ENCODE data around the gene FANCE. TPM values are rescaled to one million over a fixed set of nuclear protein-coding genes. Genes with fewer than 3 reads are reported as not detected.

FANCE gene, protein sequence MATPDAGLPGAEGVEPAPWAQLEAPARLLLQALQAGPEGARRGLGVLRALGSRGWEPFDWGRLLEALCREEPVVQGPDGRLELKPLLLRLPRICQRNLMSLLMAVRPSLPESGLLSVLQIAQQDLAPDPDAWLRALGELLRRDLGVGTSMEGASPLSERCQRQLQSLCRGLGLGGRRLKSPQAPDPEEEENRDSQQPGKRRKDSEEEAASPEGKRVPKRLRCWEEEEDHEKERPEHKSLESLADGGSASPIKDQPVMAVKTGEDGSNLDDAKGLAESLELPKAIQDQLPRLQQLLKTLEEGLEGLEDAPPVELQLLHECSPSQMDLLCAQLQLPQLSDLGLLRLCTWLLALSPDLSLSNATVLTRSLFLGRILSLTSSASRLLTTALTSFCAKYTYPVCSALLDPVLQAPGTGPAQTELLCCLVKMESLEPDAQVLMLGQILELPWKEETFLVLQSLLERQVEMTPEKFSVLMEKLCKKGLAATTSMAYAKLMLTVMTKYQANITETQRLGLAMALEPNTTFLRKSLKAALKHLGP
- 8.8 TPM for total RNA-seq

DNA sequence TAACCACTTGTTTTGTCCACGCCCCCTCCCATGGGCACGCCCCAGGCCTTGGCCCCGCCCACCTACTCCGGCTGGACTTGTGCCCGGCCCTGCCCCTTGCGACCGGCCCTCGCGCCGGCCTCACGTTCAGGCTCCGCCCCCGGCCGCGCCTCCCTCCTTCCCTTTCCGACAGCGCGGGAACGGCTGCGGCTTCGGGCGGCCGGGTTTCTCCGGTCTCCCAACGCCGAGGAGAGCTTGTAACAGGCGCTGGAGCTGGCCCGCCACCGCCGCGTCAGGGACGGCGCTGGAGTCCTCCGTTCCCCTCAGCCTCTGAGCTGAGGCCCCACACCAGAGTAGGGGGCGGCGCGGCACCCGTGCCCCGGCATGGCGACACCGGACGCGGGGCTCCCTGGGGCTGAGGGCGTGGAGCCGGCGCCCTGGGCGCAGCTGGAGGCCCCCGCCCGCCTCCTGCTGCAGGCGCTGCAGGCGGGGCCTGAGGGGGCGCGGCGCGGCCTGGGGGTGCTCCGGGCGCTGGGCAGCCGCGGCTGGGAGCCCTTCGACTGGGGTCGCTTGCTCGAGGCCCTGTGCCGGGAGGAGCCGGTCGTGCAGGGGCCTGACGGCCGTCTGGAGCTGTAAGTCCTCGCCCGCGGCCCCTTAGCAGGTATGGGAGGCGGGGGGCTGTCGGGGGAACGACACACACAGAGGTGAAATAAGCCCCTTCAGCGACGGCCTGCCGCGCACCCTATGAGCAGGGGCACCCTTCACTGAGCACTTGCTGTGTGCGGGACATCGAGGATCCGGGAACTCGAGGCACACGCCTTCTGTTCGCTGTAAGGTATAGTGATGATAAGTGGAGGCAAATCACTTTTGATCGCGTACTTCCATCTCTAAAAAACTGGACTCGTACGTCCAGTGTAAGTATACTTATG is at the start of gene FANCE:
FANCE (plus strand) TSS at position 156 of the 908 bp plus-strand sequence; CDS start at position 364, 208 bp downstream.

DNA sequence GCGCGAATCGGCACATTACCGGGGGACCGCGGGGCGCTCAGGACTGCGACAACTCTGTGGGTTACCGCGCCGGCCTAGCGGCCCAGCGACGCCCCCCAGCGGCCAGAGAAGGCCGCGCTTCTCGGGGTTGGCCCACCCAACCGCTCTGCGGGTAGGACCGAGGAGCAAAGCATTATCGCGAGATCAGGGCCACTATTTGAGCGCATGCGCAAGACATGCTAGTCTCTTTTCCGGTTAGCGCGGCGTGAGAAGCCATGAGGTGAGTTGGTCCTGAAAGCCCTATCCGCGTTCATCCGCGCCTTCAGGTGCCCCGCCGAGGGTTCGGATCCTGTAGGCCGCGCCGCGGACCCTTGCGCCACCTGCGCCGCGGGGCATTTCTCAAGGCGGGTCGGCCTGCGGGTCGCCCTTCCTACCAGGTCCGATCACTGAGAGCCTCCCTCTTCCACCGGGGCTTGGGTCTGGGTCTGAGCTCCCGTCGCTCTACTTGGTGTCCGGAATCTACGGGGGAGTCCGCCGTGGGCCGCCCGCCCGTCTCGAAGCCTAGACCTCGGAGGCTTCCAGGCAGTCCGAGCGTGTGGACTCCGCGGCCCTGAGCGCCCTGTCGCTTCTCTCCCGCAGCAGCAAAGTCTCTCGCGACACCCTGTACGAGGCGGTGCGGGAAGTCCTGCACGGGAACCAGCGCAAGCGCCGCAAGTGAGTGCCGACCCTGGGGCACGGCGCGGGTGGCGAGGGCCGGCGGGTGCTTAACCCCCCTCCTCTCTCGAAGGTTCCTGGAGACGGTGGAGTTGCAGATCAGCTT is 16.2 kb downstream of the FANCE start, which contains the start of gene RPL10A:
RPL10A (plus strand) TSS at position 221 of the 799 bp plus-strand sequence; CDS start at position 255, 34 bp downstream.

DNA sequence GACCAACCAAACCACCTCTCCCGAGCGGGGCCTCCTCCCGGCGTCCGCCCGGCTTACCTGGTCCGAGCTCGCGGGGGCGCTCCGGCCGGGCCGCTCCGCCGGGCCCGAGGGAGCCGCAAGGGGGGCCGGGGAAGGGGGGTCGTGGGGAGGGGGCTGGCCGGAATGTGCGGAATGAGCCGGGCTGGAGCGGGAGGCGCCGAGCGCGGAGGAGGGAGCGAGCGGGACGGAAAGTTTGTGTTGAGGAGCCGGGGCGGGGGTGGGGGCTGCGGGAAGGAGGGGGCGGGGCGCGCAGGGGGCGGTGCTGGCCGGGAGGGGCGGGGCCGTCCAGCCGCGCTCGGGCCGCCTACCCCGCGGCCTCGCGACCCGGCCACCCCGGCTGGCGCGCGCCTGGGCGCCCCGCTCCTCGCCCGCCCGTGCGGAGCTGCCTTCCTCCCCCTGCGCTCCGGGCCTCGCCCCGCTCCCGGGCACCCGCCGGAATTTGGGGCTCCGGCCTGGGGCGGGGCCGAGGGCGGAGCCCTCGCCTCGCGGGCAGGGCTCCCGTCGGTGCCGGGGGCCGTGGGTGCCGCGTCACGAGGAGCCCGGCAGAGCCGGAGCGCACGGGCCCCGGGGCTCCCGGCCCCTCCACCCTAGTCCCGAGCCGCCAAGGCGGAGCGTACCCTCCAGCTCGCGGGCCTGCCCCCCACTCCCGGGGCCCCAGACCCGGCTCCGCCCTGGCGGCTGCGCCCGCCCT is 44.9 kb downstream of the FANCE start, which contains the start of gene TEAD3:
TEAD3 (minus strand) TSS at position 239 of the 730 bp plus-strand sequence.

DNA sequence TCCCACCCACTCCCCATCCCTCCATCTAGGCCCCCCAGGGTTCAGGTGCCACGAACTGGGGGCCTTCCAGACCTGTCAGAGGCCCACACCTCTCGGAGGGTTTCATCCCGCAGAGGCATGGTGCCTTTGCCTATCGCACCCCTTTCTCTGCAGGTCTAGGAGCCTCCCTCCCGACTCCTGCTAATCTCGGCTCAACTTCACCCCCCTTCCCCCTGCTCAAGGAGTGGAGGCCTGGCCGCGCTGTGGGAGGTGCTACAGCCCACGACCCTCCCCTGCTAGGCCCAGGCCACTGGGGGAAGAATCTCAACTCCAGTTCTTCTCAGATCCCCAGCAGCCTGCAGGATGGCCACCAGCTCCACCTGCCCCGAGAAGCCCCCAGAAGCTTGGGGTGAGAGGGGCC is 60.6 kb downstream of the FANCE start, which contains the start of gene TULP1:
TULP1 (minus strand) TSS at position 157 of the 400 bp plus-strand sequence; CDS start at position 119, 38 bp downstream.

Small RNA genes lying within 50 kb of the gene (small RNA-seq; reads per million reads assigned to genes)
- gene MIR7111, result not detected

Other genes with a start within 250 kb of the FANCE start
- 3.9 TPM for gene SCUBE3, start 238.4 kb upstream of the FANCE start, total RNA-seq
- 14.1 TPM for gene ZNF76, start 192.6 kb upstream of the FANCE start, total RNA-seq
- gene DEF6, start 154.5 kb upstream of the FANCE start, total RNA-seq, result 2.1 TPM
- 3.5 TPM for gene PPARD, start 109.8 kb upstream of the FANCE start, total RNA-seq
- 977 TPM for gene RPL10A, start 16.1 kb downstream of the FANCE start, total RNA-seq
- 0.23 TPM for gene TEAD3, start 44.7 kb downstream of the FANCE start, total RNA-seq
- not detected for gene TULP1, start 60.6 kb downstream of the FANCE start, total RNA-seq
- gene FKBP5, start 236.6 kb downstream of the FANCE start, total RNA-seq, result 3.2 TPM